PC-3 (cell line): ENCODE results near the gene CYP4F2. TPM values are rescaled to one million over a fixed set of nuclear protein-coding genes. Genes with fewer than 3 reads are reported as not detected.
"Not testable (repeated sequence)": the region's sequence is repeated elsewhere in the genome, so short reads cannot be mapped to it uniquely, and the experiment has no call there.

Experiments used
- ATAC-seq: fragments of 200-7000 bp; cut with Tn5 transposase; 2 replicates; pipeline ENCODE4 v1.9.1; 2020; ENCODE audit warnings: mild to moderate bottlenecking, moderate library complexity
- BruUV-seq: library from RNA; stranded (reverse); fragments of 400-500 nt; replicated peaks from 2 replicates; lab custom pipeline; 2021; lab: Mats Ljungman, UMichigan
- CTCF ChIA-PET: fragments of 300-600 bp; sonication (Branson Sonifier 250); formaldehyde crosslinking; loops from one replicate; lab custom pipeline; 2022; ENCODE audit warnings: antibody characterized with exemption; lab: Charles Lee
- POLR2A ChIA-PET: fragments of 300-600 bp; sonication (Branson Sonifier 250); formaldehyde crosslinking; loops from one replicate; lab custom pipeline; 2022; ENCODE audit warnings: antibody characterized with exemption; ENCODE audit not compliant: unreplicated experiment; lab: Charles Lee
- DNase-seq: peaks from one replicate; pipeline ENCODE4 v3.0.0-alpha.2; 2015
- H2AFZ ChIP-seq: fragments of 300-600 bp; sonication (generic); 2 replicates; pipeline ENCODE4 v1.6.0; 2016; ENCODE audit warnings: antibody characterized with exemption, low read length
- H3F3A ChIP-seq: fragments of 300-600 bp; sonication (generic); one replicate; pipeline ENCODE4 v1.6.0; 2017; ENCODE audit warnings: antibody characterized with exemption, low read length, control low read depth, mild to moderate bottlenecking; ENCODE audit not compliant: unreplicated experiment
- H3K27ac ChIP-seq: fragments of 300-600 bp; sonication (generic); 2 replicates; pipeline ENCODE4 v1.5.1; 2016; ENCODE audit warnings: mild to moderate bottlenecking, low read length
- H3K27me3 ChIP-seq: fragments of 300-600 bp; sonication (generic); 2 replicates; pipeline ENCODE4 v1.6.1; 2016; ENCODE audit warnings: low read length, mixed read lengths
- H3K36me3 ChIP-seq: fragments of 300-600 bp; sonication (generic); 2 replicates; pipeline ENCODE4 v1.6.1; 2016; ENCODE audit warnings: low read depth, mixed run types, low read length, mixed read lengths
- H3K4me1 ChIP-seq: fragments of 300-600 bp; sonication (generic); 2 replicates; pipeline ENCODE4 v1.5.1; 2016; ENCODE audit warnings: low read length; ENCODE audit not compliant: insufficient read depth
- H3K4me2 ChIP-seq: fragments of 300-600 bp; sonication (generic); 2 replicates; pipeline ENCODE4 v1.6.0; 2016; ENCODE audit warnings: low read length
- H3K4me3 ChIP-seq: fragments of 300-600 bp; sonication (generic); 2 replicates; pipeline ENCODE4 v1.5.1; 2016; ENCODE audit warnings: mild to moderate bottlenecking, low read length, mixed read lengths
- H3K79me2 ChIP-seq: fragments of 300-600 bp; sonication (generic); 2 replicates; pipeline ENCODE4 v1.6.1; 2017; ENCODE audit warnings: low read length, mixed read lengths
- H3K9ac ChIP-seq: fragments of 300-600 bp; sonication (generic); 2 replicates; pipeline ENCODE4 v1.6.0; 2016; ENCODE audit warnings: mild to moderate bottlenecking, low read length
- H3K9me2 ChIP-seq: fragments of 300-600 bp; sonication (generic); replicated peaks from 2 replicates; pipeline ENCODE4 v1.6.1; 2016; ENCODE audit warnings: mixed run types, low read length, mixed read lengths
- H3K9me3 ChIP-seq: fragments of 300-600 bp; sonication (generic); 2 replicates; pipeline ENCODE4 v1.6.1; 2016; ENCODE audit warnings: low read length, mixed read lengths
- H4K20me1 ChIP-seq: fragments of 300-600 bp; sonication (generic); 2 replicates; pipeline ENCODE4 v1.6.1; 2016; ENCODE audit warnings: low read length, mixed read lengths
- CTCF ChIP-seq: fragments of 300-600 bp; sonication (generic); conservative IDR thresholded peaks from 2 replicates; pipeline ENCODE4 v1.5.1; 2017; ENCODE audit warnings: antibody characterized with exemption, low read depth, mild to moderate bottlenecking, low read length
- EZH2 ChIP-seq: fragments of 300-600 bp; sonication (generic); IDR thresholded peaks from one replicate; pipeline ENCODE4 v1.6.1; 2017; ENCODE audit warnings: antibody characterized with exemption, mild to moderate bottlenecking, low read length; ENCODE audit not compliant: unreplicated experiment
- EZH2phosphoT487 ChIP-seq: fragments of 300-600 bp; sonication (generic); IDR thresholded peaks from 2 replicates; pipeline ENCODE4 v1.6.1; 2018; ENCODE audit warnings: mild to moderate bottlenecking, antibody characterized with exemption, low read length, borderline replicate concordance
- intact Hi-C: fragments of 100-400 bp; cut with micrococcal nuclease; formaldehyde crosslinking; loops from 2 replicates; pipeline ENCODE4 v1.9.0; 2023
- total RNA-seq: library from RNA; depleted of rRNA; stranded (reverse); fragments of >200 nt; gene quantifications from 2 replicates; pipeline ENCODE4 v1.2.3, GENCODE V29; 2014

The CYP4F2 gene
- total RNA-seq, 1 experiment from 2014 or later, result not detected

GRCh38 chr19:15841875-15842569 lies 55.9 kb downstream of the CYP4F2 start:
- BruUV-seq, result no TSS peak
- TF ChIP-seq EZH2 (no peak), EZH2phosphoT487 (no peak), CTCF (peak; percentile 40; the same call in 1 of the 2 replicates)

DNA sequence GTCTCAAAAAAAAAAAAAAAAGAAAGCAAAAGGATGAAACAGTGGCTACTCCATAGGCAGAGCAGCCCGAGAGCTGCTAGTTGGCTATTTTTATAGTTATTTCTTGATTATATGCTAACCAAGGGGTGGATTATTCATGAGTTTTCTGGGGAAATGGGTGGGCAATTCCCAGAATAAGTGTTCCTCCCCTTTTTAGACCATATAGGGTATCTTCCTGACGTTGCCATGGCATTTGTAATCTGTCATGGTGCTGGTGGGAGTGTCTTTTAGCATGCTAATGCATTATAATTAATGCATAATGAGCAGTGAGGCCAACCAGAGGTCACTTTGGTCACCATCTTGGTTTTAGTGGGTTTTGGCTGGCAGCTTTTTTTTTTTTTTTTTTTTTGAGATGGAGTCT lies 57.0 kb downstream of the CYP4F2 start:
- no peak overlapping the region for H3K27ac ChIP-seq
- no peak overlapping the region for H2AFZ ChIP-seq
- ATAC-seq, result no peak
- peaks cover 7% of the 10 kb centered on the region for H3K27me3 ChIP-seq
- no peak overlapping the region for H3K4me3 ChIP-seq
- no peaks in the 10 kb centered on the region for H3F3A ChIP-seq
- intact Hi-C loops, result no loop called here
- no peak overlapping the region for H3K4me2 ChIP-seq
- DNase-seq, result no peak
- no peaks in the 10 kb centered on the region for H3K9me2 ChIP-seq
- no TSS peak for BruUV-seq
- no peaks in the 10 kb centered on the region for H3K9me3 ChIP-seq
- no peak for TF ChIP-seq EZH2phosphoT487
- no peak for TF ChIP-seq CTCF
- TF ChIP-seq EZH2, result no peak
- no peak overlapping the region for H3K9ac ChIP-seq
- CTCF ChIA-PET, result no interaction called here
- peaks cover 12% of the 10 kb centered on the region for H3K4me1 ChIP-seq
- no peaks in the 10 kb centered on the region for H4K20me1 ChIP-seq
- H3K36me3 ChIP-seq, result no peaks in the 10 kb centered on the region
- no peaks in the 10 kb centered on the region for H3K79me2 ChIP-seq
- POLR2A ChIA-PET, result no interaction called here

More at GRCh38 chr19:15841875-15842569, 55.9 kb downstream of the CYP4F2 start:
- Histone ChIP-seq H3K27ac (no peak overlapping the region), H4K20me1 (no peaks in the 10 kb centered on the region), H3F3A (no peaks in the 10 kb centered on the region), H3K9me3 (no peaks in the 10 kb centered on the region), H3K4me2 (no peak overlapping the region), H3K4me1 (peaks cover 5% of the 10 kb centered on the region), H3K9ac (no peak overlapping the region), H3K79me2 (no peaks in the 10 kb centered on the region), H3K4me3 (no peak overlapping the region), H3K27me3 (peaks cover 16% of the 10 kb centered on the region), H3K36me3 (no peaks in the 10 kb centered on the region), H2AFZ (no peak overlapping the region), H3K9me2 (no peaks in the 10 kb centered on the region)
- DNase-seq (no peak), ATAC-seq (no peak)
- intact Hi-C loops, result no loop called here
- POLR2A ChIA-PET, result no interaction called here
- CTCF ChIA-PET, result no interaction called here

DNA sequence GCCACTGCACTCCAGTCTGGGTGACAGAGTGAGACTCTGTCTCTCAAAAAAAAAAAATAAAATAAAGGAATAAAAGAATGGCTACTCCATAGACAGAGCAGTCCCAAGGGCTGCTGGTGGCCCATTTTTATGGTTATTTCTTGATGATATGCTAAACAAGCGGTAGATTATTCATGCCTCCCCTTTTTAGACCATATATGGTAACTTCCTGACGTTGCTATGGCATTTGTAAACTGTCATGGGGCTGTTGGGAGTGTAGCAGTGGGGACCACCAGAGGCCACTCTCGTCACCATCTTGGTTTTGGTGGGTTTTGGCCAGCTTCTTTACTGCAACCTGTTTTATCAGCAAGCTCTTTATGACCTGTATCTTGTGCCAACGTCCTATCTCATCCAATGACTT lies 58.0 kb downstream of the CYP4F2 start:
- H3K27me3 ChIP-seq, DNase-seq, intact Hi-C loops, H3K9me2 ChIP-seq, H3K36me3 ChIP-seq, H3K4me2 ChIP-seq, H3K79me2 ChIP-seq, H3K27ac ChIP-seq, H3F3A ChIP-seq, H3K4me3 ChIP-seq, ATAC-seq, CTCF ChIA-PET, H3K9ac ChIP-seq, H2AFZ ChIP-seq, H4K20me1 ChIP-seq, H3K9me3 ChIP-seq, POLR2A ChIA-PET, BruUV-seq: not testable (repeated sequence)
- H3K4me1 ChIP-seq, result peaks cover 18% of the 10 kb centered on the region
